HEK293 (cell line): Measurements from ENCODE around the gene TMEM14A.

Experiments used
- CTCF ChIA-PET: fragments of 350-600 bp; formaldehyde crosslinking; extraction: SDS; loops from one replicate; lab custom pipeline; 2021; ENCODE audit warnings: antibody characterized with exemption; lab: Yijun Ruan, JAX
- POLR2A ChIA-PET: fragments of 300-600 bp; formaldehyde crosslinking; extraction: SDS; loops from one replicate; lab custom pipeline; 2020; ENCODE audit warnings: antibody characterized with exemption, inconsistent platforms; lab: Yijun Ruan, JAX
- H3K27ac ChIP-seq: fragments of 200-500 bp; sonication (Bioruptor generic); 2 replicates; pipeline ENCODE4 v1.5.1; 2014; ENCODE audit warnings: low read depth, low read length, control low read depth, inconsistent platforms; ENCODE audit errors: extremely low read depth
- H3K36me3 ChIP-seq, 2 experiments: fragments of 200-500 bp in 1 of 2; sonication (Bioruptor generic) in 1 of 2; 1 replicate in 1 of 2; 2 replicates in 1 of 2; pipeline ENCODE4 v1.5.1; 2014 to 2017; ENCODE audit warnings: inconsistent platforms in 2 of 2, low read length in 2 of 2; ENCODE audit not compliant: control insufficient read depth in 2 of 2, insufficient read depth in 1 of 2
- H3K4me1 ChIP-seq: fragments of 200-500 bp; sonication (Bioruptor generic); 2 replicates; pipeline ENCODE4 v1.5.1; 2014; ENCODE audit warnings: mild to moderate bottlenecking, low read length, inconsistent platforms; ENCODE audit not compliant: control insufficient read depth, insufficient read depth
- H3K4me3 ChIP-seq: 2 replicates; pipeline ENCODE4 v1.5.1; 2011; ENCODE audit warnings: low read depth, mild to moderate bottlenecking, control low read depth, low read length, moderate library complexity
- H3K9me3 ChIP-seq: fragments of 200-500 bp; sonication (Bioruptor generic); 2 replicates; pipeline ENCODE4 v1.5.1; 2014; ENCODE audit warnings: low read depth, low read length, inconsistent platforms; ENCODE audit not compliant: control insufficient read depth, insufficient read depth
- HOXC10 ChIP-seq: sonication (generic); formaldehyde crosslinking; IDR thresholded peaks from 2 replicates; pipeline ENCODE4 v1.8.1; 2023; ENCODE audit warnings: mild to moderate bottlenecking, missing genetic modification reagents
- KLF16 ChIP-seq: fragments of 450-650 bp; formaldehyde crosslinking; IDR thresholded peaks from 2 replicates; pipeline ENCODE4 v1.5.1; 2017; ENCODE audit warnings: missing biosample characterization, missing genetic modification characterization
- MEIS1 ChIP-seq: sonication (generic); formaldehyde crosslinking; IDR thresholded peaks from 2 replicates; pipeline ENCODE4 v1.8.1; 2022; ENCODE audit warnings: missing genetic modification reagents, mild to moderate bottlenecking, borderline replicate concordance
- PRDM2 ChIP-seq: fragments of 450-650 bp; formaldehyde crosslinking; IDR thresholded peaks from 2 replicates; pipeline ENCODE4 v1.5.1; 2016; ENCODE audit warnings: missing biosample characterization, missing genetic modification characterization, borderline replicate concordance
- REPIN1 ChIP-seq: fragments of 450-650 bp; formaldehyde crosslinking; IDR thresholded peaks from 2 replicates; pipeline ENCODE4 v1.5.1; 2017; ENCODE audit warnings: missing biosample characterization, missing genetic modification characterization, low read depth
- SCRT1 ChIP-seq: fragments of 450-650 bp; formaldehyde crosslinking; IDR thresholded peaks from 2 replicates; pipeline ENCODE4 v1.5.1; 2016; ENCODE audit warnings: missing biosample characterization, missing genetic modification characterization, borderline replicate concordance
- SETDB1 ChIP-seq: IDR thresholded peaks from one replicate; pipeline ENCODE4 v1.6.1; 2017; ENCODE audit warnings: mild to moderate bottlenecking, low read length, moderate library complexity, mixed read lengths; ENCODE audit not compliant: insufficient read length
- YY1 ChIP-seq: fragments of 450-650 bp; formaldehyde crosslinking; IDR thresholded peaks from 2 replicates; pipeline ENCODE4 v1.5.1; 2018; ENCODE audit warnings: missing biosample characterization, missing genetic modification characterization
- ZBTB26 ChIP-seq: fragments of 450-650 bp; formaldehyde crosslinking; optimal IDR thresholded peaks from 2 replicates; pipeline ENCODE3; 2016; ENCODE audit warnings: missing biosample characterization, mild to moderate bottlenecking, missing genetic modification characterization
- ZBTB6 ChIP-seq: fragments of 450-650 bp; formaldehyde crosslinking; IDR thresholded peaks from 2 replicates; pipeline ENCODE4 v1.5.1; 2017; ENCODE audit warnings: missing biosample characterization, missing genetic modification characterization
- ZFP3 ChIP-seq: fragments of 450-650 bp; formaldehyde crosslinking; IDR thresholded peaks from 2 replicates; pipeline ENCODE4 v1.5.1; 2016; ENCODE audit warnings: low read depth, missing biosample characterization, missing genetic modification characterization
- ZNF221 ChIP-seq: fragments of 450-650 bp; formaldehyde crosslinking; IDR thresholded peaks from 2 replicates; pipeline ENCODE4 v1.5.1; 2017; ENCODE audit warnings: missing biosample characterization, missing genetic modification characterization, borderline replicate concordance
- ZNF48 ChIP-seq: fragments of 450-650 bp; formaldehyde crosslinking; IDR thresholded peaks from 2 replicates; pipeline ENCODE4 v1.5.1; 2016; ENCODE audit warnings: missing biosample characterization, missing genetic modification characterization
- ZNF529 ChIP-seq: fragments of 450-650 bp; formaldehyde crosslinking; IDR thresholded peaks from 2 replicates; pipeline ENCODE4 v1.5.1; 2017; ENCODE audit warnings: missing genetic modification characterization, missing biosample characterization; ENCODE audit not compliant: insufficient replicate concordance
- ZNF610 ChIP-seq: fragments of 450-650 bp; formaldehyde crosslinking; IDR thresholded peaks from 2 replicates; pipeline ENCODE4 v1.5.1; 2016; ENCODE audit warnings: missing biosample characterization, missing genetic modification characterization, borderline replicate concordance
- ZNF677 ChIP-seq: fragments of 450-650 bp; IDR thresholded peaks from 2 replicates; pipeline ENCODE4 v1.5.0; 2018; ENCODE audit warnings: missing biosample characterization, mild to moderate bottlenecking, missing genetic modification characterization, moderate library complexity
- ZNF785 ChIP-seq: fragments of 450-650 bp; formaldehyde crosslinking; IDR thresholded peaks from 2 replicates; pipeline ENCODE4 v1.5.1; 2016; ENCODE audit warnings: missing biosample characterization, missing genetic modification characterization
- ZNF830 ChIP-seq: fragments of 450-650 bp; IDR thresholded peaks from 2 replicates; pipeline ENCODE4 v1.5.0; 2018; ENCODE audit warnings: missing biosample characterization, missing genetic modification characterization, low read depth, mild to moderate bottlenecking, moderate library complexity
- ZNF837 ChIP-seq: fragments of 450-650 bp; formaldehyde crosslinking; IDR thresholded peaks from 2 replicates; pipeline ENCODE4 v1.5.1; 2016; ENCODE audit warnings: missing biosample characterization, missing genetic modification characterization

TMEM14A gene

DNA sequence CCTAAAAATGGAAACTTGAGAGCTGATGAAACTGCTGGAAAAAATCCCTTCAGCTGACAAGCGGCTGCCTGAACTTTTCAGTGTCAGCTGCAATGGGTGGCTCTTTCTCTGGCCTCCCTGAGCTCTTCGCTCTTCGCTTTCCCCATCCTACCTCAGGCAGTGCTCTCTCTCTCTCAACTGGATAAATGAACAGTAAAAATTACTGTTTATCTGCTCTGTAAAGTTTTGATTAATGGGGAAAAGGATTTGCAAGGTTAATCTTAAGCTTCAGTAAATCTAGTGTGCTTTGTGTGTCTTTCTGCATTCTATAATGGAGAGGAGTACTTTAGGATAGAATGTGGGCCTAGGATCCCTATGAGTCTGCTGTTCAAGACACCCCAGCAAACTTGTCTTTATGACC is 35.1 kb downstream of the TMEM14A start:
- no peaks in the 10 kb centered on the region for H3K36me3 ChIP-seq
- no peak overlapping the region for H3K27ac ChIP-seq
- POLR2A ChIA-PET: no interaction called here
- CTCF ChIA-PET: interaction anchor here (0.6 to 2.2 kb wide), 5 partner anchors 8 to 303 kb away, joined by 3 to 16 read pairs (median 4); no protein-coding TSS in a partner anchor
- no peaks in the 10 kb centered on the region for H3K9me3 ChIP-seq
- TF ChIP-seq YY1 (tag by site-specific recombination) (no peak), ZNF221 (no peak), ZNF529 (tag by site-specific recombination) (no peak), MEIS1 (CRISPR knock-in tag) (no peak), ZNF48 (tag by site-specific recombination) (no peak), REPIN1 (no peak), ZNF610 (tag by site-specific recombination) (no peak), HOXC10 (no peak), ZBTB26 (tag by site-specific recombination) (no peak), PRDM2 (tag by site-specific recombination) (no peak), ZNF830 (tag by site-specific recombination) (no peak), SCRT1 (tag by site-specific recombination) (no peak), ZNF677 (tag by site-specific recombination) (no peak), ZNF785 (no peak), ZFP3 (tag by site-specific recombination) (no peak), KLF16 (no peak), ZBTB6 (tag by site-specific recombination) (no peak)
- H3K4me1 ChIP-seq: no peaks in the 10 kb centered on the region
- H3K4me3 ChIP-seq: no peak overlapping the region

DNA sequence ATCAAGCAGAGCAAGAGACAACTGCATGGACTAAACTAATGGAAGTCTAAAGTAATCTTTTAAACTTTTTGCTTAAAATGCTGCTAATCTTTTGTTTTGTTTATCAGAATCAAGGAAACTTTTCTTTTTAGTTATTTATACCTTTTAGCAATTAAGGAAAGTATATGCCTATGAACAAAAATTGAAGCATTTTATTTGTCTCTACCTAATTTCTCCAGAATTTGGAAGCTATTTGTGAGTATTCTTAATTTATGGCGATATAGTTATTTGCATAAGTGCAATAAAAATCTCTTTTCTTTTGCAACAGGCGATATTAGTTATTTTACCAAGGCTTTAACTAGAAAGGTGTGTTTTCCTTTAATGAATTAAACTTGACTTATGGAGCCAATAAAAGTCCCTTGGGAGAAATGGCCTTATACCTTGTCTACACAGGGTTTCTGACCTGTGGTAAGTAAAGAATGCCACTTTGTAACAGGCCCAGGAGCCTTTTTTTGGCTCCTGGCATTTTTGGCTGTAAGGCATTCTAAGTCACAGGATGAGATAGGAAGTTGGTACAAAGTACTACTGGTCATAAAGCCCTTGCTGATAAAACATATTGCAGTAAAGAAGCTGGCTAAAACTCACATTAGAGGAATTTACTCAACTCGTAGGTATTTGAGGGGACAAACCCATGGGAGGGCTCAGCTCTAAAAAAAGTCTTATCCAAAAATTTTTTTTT is 37.2 kb downstream of the TMEM14A start:
- no peaks in the 10 kb centered on the region for H3K4me1 ChIP-seq
- POLR2A ChIA-PET: interaction anchor here (0.6 kb wide), 1 partner anchor 152 kb away, joined by 3 read pairs; no protein-coding TSS in a partner anchor
- TF ChIP-seq ZNF837 (tag by site-specific recombination) (no peak), SETDB1 (peak; percentile 92)
- no peaks in the 10 kb centered on the region for H3K36me3 ChIP-seq
- CTCF ChIA-PET: interaction anchor here (0.7 kb wide), 1 partner anchor 1489 kb away, joined by 3 read pairs; no protein-coding TSS in a partner anchor
- no peak overlapping the region for H3K4me3 ChIP-seq
- no peaks in the 10 kb centered on the region for H3K9me3 ChIP-seq
- H3K27ac ChIP-seq: no peak overlapping the region
